K562 (cell line): Measurements from ENCODE around the gene KLHL29. TPM values are rescaled to one million over a fixed set of nuclear protein-coding genes. Genes with fewer than 3 reads are reported as not detected.

Experiments used
- XRCC3 ChIP-seq: fragments of 450-650 bp; IDR thresholded peaks from 2 replicates; pipeline ENCODE4 v1.6.1; 2017; ENCODE audit warnings: mild to moderate bottlenecking, moderate library complexity
- ZNF76 ChIP-seq: fragments of 250-450 bp; sonication (Bioruptor Pico); IDR thresholded peaks from 2 replicates; pipeline ENCODE4 v1.4.0; 2020; ENCODE audit warnings: mild to moderate bottlenecking, moderate library complexity, borderline replicate concordance
- polyA plus RNA-seq, 8 experiments: library from polyadenylated mRNA; depleted of rRNA in 4 of 8; stranded (reverse) in 5 of 8; unstranded in 3 of 8; fragments of >200 nt; fragmentation: Nextera tagmentation in 2 of 8; fragmentation: Illumina TruSeq in 1 of 8; extraction: Ambion mirVana in 2 of 8; extraction: Trizol in 1 of 8; gene quantifications; 2 replicates each; pipeline versions ENCODE4 v1.2.1 to v1.2.3, GENCODE V29; 2011 to 2014; ENCODE audit warnings: inconsistent platforms in 1 of 8, missing spikeins in 1 of 8
- total RNA-seq, 7 experiments: library from RNA; depleted of rRNA in 6 of 7; stranded (reverse); fragments of >200 nt in 6 of 7; fragmentation: Illumina TruSeq in 2 of 7; extraction: Trizol in 2 of 7; gene quantifications; 2 replicates each; pipeline versions ENCODE4 v1.2.1 to v1.2.3, GENCODE V29; 2011 to 2021; ENCODE audit warnings: low replicate concordance in 1 of 7
- TF ChIP-seq, protein P1 (sequence below), 2 experiments: fragments of 450-650 bp; formaldehyde crosslinking in 1 of 2; IDR thresholded peaks; 2 replicates each; pipeline versions ENCODE4 v1.4.0 to v1.6.1; 2014 to 2020; ENCODE audit warnings: mild to moderate bottlenecking in 2 of 2, borderline replicate concordance in 1 of 2, low read depth in 1 of 2

The KLHL29 gene
- total and polyA plus RNA-seq, 9 of the 15 experiments (the other 6 are each of a cell fraction or from before 2014, with no cell fraction given): 0.03 to 0.31 (median 0.08) TPM; not detected in 1

DNA sequence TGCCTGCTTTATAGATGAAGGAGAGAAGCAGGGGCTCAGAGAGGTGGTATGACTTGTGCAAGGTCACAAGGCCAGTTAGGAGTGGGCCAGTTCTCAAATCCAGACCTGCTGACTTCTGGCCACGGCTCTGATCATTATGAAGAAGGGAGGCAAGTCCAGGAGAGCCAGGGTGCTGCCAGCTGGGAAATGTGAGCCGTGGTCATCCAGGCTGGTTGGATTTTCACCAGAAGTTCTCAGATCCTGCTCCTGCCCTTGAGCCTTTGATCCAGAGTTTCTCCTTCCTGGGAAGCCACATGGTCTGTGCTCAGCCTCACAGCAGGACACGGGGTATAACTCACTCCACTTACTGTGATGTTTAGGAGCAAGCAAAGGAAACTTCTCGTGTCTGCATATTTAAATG lies 239.9 kb downstream of the KLHL29 start (continued):
- TF ChIP-seq, protein P1, sequence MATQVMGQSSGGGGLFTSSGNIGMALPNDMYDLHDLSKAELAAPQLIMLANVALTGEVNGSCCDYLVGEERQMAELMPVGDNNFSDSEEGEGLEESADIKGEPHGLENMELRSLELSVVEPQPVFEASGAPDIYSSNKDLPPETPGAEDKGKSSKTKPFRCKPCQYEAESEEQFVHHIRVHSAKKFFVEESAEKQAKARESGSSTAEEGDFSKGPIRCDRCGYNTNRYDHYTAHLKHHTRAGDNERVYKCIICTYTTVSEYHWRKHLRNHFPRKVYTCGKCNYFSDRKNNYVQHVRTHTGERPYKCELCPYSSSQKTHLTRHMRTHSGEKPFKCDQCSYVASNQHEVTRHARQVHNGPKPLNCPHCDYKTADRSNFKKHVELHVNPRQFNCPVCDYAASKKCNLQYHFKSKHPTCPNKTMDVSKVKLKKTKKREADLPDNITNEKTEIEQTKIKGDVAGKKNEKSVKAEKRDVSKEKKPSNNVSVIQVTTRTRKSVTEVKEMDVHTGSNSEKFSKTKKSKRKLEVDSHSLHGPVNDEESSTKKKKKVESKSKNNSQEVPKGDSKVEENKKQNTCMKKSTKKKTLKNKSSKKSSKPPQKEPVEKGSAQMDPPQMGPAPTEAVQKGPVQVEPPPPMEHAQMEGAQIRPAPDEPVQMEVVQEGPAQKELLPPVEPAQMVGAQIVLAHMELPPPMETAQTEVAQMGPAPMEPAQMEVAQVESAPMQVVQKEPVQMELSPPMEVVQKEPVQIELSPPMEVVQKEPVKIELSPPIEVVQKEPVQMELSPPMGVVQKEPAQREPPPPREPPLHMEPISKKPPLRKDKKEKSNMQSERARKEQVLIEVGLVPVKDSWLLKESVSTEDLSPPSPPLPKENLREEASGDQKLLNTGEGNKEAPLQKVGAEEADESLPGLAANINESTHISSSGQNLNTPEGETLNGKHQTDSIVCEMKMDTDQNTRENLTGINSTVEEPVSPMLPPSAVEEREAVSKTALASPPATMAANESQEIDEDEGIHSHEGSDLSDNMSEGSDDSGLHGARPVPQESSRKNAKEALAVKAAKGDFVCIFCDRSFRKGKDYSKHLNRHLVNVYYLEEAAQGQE (IDR thresholded peaks at IDR 0.05; ENCODE audit: borderline replicate concordance): no peak
- TF ChIP-seq, protein P1 (CRISPR knock-in tag; IDR thresholded peaks at IDR 0.05; ENCODE audit: low read depth): no peak
- TF ChIP-seq XRCC3 (no peak), ZNF76 (CRISPR knock-in tag) (no peak)
